ENCODE data around the gene ZNF490.
"Not testable (repeated sequence)": the region's sequence is repeated elsewhere in the genome, so short reads cannot be mapped to it uniquely, and the experiment has no call there.

Gene ZNF490

DNA sequence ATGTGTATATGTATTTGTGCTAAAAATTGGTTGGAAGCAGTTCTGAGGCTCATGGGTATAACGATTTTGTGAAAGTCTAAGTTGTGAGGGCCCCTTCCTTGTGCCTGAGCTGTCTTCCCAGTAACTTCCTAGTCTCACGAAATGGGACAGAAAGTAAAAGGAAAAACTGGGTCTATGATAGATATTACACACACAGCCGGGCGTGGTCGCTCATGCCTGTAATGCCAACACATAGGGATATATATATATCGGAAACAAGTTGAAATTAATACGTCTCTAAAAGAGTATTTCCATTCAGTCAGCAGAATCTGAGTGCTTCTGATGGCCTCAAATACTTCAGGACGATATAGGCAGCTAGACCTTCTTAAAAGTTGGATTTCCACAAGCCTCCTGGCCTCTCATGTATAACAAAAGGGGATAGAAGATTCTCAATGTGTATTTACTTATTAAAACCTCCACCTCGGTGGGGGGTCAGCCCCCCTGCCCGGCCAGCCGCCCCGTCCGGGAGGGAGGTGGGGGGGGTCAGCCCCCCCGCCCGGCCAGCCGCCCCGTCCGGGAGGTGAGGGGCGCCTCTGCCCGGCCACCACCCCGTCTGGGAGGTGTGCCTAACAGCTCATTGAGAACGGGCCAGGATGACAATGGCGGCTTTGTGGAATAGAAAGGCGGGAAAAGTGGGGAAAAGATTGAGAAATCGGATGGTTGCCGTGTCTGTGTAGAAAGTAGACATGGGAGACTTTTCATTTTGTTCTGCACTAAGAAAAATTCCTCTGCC lies 10.8 kb upstream of the ZNF490 start:
- not testable (repeated sequence) for DNase-seq (ENCODE audit: low read depth)

DNA sequence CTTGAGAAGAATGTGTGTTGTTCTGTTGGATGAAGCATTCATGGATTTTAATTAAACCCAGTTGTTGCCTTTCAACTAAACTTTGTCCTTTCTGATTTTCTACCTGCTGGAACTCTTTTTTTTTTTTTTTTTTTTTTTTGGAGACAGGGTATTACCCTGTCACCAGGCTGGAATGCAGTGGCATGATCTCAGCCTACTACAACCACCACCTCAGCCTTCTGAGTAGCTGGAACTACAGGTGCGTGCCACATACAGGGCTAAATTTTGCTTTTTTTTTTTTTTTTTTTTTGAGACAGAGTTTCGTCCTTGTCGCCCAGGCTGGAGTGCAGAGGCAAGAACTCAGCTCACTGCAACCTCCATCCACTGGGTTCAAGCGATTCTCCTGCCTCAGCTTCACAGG lies 7.0 kb upstream of the ZNF490 start:
- DNase-seq (ENCODE audit: low read depth): no peak

DNA sequence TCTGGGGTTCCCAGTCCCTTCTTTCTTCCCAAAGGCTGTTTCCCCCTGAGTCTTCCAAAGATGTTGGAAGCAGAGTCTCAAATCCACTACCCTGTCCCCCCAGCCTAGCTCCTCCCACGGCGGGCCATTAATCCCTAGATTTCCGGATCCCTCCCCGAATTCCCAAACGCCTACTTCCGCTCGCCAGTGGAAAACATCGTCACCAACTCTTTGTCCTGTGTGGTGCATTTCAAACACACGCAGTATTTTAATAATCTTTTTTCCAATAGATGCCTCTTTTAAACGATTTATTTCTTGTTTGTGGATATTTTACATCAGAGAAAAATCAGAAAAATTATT lies 717 bp upstream of the ZNF490 start:
- DNase-seq (ENCODE audit: low read depth): no peak

DNA sequence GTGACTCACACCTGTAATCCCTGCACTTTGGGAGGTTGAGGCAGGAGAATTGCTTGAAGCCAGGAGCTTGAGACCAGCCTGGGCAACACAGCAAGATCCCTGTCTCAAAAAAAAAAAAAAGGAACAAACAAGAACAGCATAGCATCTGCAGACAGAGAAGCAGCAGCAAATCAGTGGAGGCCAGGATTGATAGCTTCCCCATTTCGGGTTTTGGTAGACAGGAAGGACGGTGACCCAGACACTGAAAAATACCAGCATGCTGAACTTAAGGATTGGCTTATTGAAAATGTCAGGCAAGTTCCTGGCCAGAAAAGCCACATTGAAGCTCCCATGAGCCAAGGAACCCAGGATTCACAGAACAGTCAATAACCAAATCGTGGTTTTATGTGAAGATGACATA lies 3.0 kb downstream of the ZNF490 start:
- no peak for DNase-seq (ENCODE audit: low read depth)

DNA sequence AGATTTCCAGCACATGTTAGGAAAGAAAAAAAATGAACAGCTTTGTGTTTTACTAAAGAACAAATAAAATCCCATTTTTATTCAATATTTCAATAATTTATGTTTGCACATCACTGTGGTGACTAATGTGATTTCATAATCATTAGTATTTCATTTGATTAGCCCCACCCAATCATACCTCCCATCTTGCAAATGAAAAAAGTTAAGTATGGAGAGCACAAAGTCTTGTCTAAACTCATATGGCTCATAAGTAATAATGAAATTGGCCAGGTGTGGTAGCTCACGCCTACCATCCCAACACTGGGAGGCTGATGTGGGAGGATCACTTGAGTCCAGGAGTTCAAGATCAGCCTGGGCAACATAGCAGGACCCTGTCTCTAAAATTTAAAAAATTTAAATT lies 3.8 kb downstream of the ZNF490 start:
- no peak for DNase-seq (ENCODE audit: low read depth)

DNA sequence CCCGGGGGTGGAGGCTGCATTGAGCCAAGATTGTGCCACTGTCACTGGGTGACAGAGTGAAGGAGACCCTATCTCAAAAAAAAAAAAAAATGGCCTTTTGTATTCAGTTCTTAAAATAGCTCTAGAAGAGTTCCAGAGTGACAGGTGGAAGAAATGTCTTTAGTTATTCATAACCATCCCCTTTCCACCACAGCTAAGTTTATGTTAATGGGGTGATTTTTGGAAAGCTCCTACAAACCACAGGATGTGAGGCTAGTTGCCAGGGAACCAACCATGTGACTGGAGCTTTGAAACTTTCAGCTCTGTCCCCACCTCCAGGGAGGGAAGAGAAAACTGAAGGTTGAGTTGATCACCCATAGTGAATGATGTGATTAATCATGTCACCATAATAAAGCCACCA lies 6.9 kb downstream of the ZNF490 start:
- DNase-seq (ENCODE audit: low read depth): peak; percentile 40

DNA sequence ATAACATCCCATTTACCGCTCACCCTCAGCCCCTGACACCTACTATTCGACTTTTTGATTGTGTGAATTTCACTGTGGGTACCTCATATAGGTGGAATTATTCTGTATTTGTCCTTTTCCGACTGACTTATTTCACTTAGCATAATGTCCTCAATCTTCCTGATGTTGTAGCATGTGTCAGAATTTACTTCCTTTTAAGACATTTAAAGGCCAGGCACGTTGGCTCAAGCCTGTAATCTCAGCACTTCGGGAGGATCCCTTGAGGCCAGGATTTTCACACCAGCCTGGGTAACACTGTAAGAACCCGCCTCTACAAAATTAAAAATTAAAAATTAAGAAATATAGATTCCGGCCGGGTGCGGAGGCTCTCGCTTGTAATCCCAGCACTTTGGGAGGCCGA lies 13.0 kb downstream of the ZNF490 start:
- no peak for DNase-seq (ENCODE audit: low read depth)

DNA sequence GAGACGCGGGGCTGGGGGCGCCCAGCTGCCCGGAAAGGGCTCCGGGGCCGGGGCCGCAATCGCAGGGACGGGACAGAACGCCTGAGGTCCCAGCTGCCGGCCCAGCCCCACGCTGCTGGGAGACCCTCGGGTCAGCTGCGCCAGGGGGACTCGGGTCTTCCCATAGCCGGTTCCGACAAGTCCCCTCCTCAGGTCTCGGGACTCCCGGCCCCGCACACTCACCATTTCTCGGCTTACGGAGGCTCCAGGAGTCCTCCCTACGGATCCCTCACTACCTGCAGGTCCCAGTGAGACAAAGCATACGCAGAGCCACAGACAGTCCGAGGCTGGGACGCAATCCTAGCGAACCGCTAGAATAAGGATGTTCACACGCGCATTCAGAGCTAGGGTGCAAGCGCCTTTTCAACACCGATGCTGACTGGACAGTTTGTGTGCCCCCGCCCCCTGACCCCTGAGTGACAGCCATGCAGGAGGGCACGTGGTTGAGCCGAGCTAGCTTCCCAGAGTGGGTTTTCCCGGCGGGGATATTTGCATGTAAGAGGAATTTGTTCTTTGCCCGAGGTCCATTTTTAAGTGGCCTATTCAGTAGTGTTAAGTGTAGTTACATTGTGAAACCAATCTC lies 13.6 kb downstream of the ZNF490 start:
- DNase-seq (ENCODE audit: low read depth): no peak

DNA sequence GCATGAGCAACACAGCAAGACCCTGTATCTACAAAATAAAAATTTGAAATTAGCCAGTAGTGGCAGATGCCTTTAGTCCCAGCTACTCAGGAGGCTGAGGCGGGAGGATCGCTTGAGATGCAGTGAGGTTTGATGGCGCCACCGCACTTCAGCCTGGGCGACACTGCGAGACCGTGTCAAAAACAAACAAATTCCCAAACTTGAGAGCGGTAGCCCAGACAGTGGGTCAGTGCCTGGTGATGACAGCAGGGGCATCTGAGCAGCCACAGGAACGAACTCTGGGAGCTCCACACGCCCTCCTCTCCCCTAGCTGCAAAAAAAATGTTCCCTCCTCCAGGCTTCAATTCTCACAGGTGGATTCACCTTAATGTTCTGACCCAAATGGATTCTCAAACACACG lies 14.1 kb downstream of the ZNF490 start:
- no peak for DNase-seq (ENCODE audit: low read depth)

DNA sequence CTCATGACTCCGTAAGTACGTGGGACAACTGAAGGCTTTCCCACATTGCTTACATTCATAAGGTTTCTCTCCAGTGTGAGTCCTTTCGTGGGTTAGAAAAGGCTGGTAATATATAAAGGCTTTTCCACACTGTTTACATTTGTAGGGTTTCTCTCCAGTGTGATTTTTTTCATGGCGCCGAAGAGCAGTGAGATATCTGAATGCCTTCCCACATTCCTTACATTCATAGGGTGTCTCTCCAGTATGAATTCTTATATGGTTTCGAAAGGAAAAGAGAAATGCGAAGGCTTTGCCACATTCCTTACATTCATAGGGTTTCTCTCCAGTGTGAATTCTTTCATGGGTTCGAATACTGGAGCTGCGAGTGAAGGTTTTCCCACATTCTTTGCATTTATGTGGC lies 29.5 kb downstream of the ZNF490 start:
- no peak for DNase-seq (ENCODE audit: low read depth)

DNA sequence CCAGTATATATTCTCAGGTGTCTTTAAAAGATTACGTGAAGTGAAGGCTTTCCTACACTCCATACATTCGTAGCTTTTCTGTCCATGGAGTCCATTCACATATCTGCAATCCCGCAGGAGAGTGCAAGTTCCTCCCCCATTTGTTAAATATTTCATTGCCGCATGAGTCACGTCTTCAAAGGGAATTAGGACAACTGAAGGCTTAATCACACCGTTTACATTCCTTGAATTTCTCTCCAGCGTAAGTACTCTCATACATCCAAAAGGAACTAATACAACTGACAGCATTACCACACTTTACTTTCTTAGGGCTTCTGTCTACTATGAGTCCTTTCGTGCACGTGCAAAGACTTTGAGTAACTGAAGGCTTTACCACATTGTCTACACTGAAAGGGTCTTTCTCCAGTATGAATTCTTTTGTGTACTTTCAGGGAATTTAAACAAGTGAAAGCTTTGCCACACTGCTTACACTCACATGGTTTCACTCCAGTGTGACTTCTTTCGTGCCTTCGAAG lies 30.4 kb downstream of the ZNF490 start:
- no peak for DNase-seq (ENCODE audit: low read depth)

DNA sequence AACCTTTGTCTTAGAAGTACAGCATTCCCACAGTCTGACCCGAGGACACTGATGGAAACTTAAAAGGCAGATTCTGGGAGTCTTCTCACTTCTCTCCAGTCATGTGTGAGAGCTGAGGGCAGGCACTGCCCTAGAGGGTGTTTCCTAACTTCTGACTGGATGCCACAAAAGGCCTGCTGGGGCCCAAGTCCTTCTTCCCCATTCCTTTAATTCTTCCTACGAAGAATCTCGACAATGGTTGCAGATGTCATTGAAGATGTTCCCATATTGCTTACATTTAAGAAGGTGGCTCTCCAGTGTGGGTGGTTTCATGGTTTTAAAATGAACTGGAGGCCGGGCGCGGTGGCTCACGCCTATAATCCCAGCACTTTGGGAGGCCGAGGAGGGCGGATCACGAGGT lies 32.0 kb downstream of the ZNF490 start:
- no peak for DNase-seq (ENCODE audit: low read depth)

DNA sequence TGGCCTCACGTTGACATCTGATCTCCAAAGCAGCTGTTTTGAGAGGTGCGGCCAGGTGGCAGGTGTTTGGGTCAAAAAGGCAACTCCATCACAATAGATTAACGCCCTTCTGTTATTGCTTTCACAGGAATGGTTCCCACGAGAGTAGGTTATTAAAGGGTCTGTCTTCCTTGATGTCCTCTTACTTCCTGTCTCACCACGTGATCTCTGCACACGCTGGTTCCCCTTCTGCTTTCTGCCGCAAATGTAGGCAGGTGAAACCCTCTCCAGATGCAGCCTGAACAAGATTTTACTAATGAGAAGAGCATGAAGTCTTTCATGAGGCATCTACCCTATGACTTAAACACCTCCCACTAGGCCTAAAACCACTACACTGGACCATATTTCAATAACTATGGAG lies 36.6 kb downstream of the ZNF490 start:
- DNase-seq (ENCODE audit: low read depth): no peak

DNA sequence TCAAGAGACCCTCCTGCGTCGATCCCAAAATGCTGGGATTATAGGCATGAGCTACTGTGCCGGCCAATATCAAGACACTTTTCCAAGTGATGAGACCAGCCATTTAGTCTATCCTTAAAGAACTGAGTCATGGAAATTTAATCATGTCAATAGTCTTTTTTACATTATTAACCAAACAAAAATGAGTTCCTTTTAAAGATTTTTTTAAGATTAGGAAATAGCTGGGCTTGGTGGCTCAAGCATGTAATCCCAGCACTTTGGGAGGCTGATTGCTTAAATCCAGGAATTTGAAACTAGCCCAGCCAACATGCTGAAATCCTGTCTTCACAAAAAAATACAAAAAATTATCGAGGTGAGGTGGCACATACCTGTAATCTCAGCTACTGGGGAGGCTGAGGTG lies 42.7 kb downstream of the ZNF490 start:
- no peak for DNase-seq (ENCODE audit: low read depth)

DNA sequence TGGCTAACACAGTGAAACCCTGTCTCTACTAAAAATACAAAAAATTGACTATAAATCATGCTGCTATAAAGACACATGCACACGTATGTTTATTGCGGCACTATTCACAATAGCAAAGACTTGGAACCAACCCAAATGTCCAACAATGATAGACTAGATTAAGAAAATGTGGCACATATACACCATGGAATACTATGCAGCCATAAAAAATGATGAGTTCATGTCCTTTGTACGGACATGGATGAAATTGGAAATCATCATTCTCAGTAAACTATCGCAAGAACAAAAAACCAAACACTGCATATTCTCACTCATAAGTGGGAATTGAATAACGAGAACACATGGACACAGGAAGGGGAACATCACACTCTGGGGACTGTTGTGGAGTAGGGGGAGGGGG lies 44.2 kb downstream of the ZNF490 start:
- not testable (repeated sequence) for DNase-seq (ENCODE audit: low read depth)

DNA sequence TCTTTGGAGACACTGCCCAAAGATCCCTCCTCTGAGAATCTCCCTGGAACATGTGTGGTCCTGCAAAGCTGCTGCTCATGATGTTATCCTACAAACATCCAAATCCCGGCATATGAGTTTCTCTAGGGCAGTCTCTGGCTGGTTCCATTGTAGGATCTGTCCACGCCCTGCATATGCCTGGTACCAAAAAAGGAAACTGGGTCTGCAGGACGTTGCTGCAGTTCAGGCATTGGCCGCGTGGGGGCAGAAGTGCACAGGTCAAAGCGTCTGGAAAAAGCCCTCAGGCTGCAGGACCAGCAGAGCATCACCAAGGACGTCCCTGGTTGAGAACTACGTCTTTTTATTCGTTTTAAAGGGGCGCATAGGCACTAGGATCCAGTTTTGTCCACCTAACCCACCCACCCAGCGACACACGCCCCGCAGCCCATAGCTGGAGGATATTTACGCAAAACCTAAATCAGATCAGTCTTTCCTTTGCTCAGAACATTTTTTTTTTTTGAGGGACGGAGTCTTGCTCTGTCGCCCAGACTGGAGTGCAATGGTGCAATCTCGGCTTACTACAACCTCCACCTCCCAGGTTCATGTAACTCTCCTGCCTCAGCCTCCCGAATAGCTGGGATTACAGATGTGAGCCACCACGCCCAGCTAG lies 46.5 kb downstream of the ZNF490 start:
- peak; percentile 61 for DNase-seq (ENCODE audit: low read depth)

DNA sequence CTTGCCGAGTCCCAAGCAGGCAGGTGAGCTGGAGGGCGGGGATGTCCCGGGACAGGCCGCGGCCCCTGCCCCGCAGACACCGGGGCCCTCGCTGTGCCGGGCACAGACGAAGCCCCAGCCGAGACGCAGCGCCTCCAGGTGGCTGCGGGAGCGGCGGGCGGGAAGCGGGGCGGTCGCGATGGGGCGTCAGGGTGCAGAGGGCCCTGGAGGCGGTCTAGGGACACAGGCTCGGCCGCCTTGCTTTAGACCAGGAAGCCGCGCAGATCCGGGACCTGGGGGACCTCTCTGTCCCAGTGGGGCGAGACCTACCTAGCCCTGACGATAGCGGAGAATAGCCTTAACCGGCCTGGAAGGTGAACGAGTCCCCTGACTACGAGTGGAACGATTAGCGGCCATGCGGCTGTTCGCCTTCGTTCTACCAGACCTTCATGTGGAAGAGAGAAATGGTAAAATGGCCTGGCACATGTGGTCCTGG lies 55.1 kb downstream of the ZNF490 start:
- DNase-seq (ENCODE audit: low read depth): no peak

DNA sequence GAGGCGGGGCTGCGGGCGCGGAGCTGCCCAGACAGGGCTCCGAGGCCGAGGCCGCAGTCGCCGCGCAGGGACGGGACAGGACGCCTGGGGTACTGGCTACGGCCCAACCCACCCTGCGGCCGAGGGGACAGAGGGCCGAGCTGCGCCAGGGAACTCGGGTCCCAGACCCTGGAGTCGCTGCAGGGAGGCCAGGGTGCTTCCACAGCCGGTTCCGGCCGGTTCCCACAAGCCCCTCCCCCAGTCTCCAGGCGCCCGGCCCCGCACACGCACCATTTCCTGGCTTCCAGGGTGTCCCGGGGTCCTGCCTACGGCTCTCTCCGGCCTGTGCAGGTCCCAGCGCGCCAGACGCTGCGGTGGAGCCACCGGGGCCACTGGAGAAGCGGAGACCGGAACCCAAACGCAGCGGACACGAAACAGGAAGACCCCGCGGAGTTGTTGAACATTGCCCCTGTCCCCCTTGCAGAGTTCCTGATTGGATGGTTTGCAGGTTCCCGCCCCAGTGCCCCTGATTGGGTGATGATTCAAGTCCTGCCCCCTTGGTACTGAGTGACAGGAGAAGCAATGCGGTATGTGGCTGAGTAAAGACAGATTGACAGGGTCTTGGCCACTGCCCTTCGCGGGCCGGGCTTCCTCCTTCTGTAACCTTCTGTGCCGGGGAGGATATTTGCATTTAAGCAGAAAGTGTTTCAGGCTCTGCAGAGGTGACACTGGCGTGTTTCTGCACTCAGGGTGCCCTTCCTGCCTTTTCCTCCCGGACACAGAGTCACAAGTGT lies 59.4 kb downstream of the ZNF490 start, which contains the start of gene ZNF564:
Gene ZNF564, minus strand, starts transcription at position 423 of the 773 bp plus-strand sequence. Its CDS starts 150 bp downstream, at position 273.
- DNase-seq (ENCODE audit: low read depth): peak; percentile 91

DNA sequence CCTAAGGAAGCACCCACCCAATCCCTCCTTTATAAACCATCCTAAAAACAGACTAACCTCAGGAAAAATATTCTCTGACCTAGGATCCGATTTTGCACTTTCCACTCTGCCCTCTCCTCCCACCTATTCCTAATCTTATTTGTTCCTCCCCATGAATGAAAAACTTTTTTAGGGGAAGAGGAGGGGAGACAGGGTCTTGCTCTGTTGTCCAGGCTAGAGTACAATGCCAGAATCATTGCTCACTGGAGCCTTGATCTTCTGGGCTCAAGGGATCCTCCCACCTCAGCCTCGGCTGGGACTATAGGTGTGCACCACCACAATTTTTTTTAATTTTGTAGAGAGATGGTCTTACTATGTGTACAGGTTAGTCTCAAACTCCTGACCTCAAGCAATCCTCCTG lies 63.7 kb downstream of the ZNF490 start:
- no peak for DNase-seq (ENCODE audit: low read depth)

DNA sequence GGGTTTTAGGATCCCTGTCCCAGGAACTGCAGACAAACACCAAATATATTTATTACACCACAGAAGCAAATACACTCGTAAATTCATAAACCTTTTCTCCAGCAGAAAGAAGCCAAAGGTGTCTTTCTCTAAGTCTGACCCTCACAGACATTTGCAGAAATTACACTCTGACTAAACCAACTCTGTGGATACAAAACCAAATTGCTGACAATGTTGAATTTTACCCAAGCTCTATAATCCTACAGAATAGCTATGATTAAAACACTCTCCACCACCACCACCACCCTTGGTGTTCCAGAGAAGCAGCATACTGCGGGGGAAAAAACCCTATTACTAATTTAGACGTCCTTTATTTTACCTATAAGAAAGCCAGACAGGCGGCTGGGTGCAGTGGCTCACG lies 64.5 kb downstream of the ZNF490 start:
- DNase-seq (ENCODE audit: low read depth): no peak

DNA sequence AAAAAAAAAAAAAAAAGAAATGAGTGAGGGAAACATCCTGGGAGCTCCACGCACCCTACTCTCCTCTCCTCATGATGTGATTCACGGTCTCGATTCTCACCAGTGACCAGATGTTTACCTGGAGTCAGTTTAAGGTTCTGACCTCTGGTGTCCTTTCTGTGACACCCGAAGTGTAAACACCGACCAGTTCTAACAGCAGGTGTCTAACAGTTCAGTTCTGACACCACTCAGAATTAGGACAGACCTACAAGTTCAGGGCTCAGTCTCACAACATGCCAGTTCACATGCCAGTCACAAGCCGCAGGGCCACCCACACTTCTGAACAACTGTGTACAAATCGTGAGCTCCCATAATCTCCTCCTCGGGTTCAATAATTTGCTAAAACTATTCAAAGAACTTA lies 65.3 kb downstream of the ZNF490 start:
- DNase-seq (ENCODE audit: low read depth): no peak

DNA sequence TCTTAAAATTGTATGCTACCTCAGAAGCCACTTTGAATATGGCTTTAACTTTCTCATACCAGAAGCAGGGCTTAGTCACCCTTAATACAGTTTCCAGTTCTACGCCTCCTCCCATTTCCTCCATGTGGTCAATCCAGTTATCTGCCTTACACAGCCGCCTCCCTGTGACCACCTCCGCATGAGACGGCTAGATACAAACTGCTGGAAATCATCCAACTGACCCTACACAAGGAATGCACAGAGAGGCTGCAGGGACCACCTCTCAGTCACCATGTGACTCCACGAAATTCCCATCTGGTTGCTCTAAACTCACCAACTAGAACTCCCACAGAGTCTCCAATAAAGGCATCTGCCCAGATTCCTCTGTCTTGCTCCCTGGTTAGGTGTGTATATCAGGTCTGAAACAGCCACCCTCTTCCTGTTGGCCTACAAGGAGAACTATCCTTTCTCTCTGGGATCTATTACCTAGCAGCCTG lies 66.2 kb downstream of the ZNF490 start:
- DNase-seq (ENCODE audit: low read depth): no peak

All from T-helper 22 cell (primary cell).